ENCODE measurements around the gene MAG. TPM values are rescaled to one million over a fixed set of nuclear protein-coding genes. Genes with fewer than 3 reads are reported as not detected.

MAG gene
- total RNA-seq, 2 donors from 2014 or later = not detected

DNA sequence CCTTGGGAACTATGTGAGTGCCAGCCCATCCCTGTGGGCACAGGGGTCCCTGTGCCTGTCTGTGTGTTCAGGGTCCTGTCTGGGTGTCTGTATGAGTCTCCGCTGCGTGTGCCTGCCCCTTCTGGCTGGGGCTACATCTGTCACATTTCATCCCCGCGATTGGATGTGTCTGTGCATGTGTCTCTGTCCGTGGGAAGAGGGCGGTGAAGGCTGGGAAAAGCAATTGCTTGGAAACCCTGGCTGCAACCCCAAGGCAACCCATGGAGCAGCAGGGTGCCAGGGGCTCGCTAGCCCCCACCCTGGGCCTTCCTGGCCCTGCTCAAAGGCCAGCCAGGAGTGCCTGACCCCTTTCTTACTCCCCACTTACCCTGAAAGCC is 1.4 kb downstream of the MAG start:
- H3K36me3 ChIP-seq (ENCODE audit: control insufficient read depth, insufficient read depth, low read length) = no peaks in the 10 kb centered on the region
- H3K9me3 ChIP-seq (ENCODE audit: control insufficient read depth, low read length) = no peaks in the 10 kb centered on the region
- Mint-ChIP-seq H3K27ac (no peak overlapping the region), H3K36me3 (ENCODE audit: low read depth) (no peaks in the 10 kb centered on the region), H3K9me3 (no peaks in the 10 kb centered on the region), H3K4me1 (peaks cover 3% of the 10 kb centered on the region), H3K27me3 (ENCODE audit: insufficient read depth) (peaks cover 8% of the 10 kb centered on the region), H3K4me3 (no peak overlapping the region)
- no peak overlapping the region for H3K4me3 ChIP-seq (ENCODE audit: low read length)
- peaks cover 5% of the 10 kb centered on the region for H3K4me1 ChIP-seq (ENCODE audit: control insufficient read depth, insufficient read depth, low read length)
- WGBS, 2 experiments (ENCODE audit: insufficient coverage in 1 of 2, insufficient read length in 1 of 2) = 81 to 83% methylated on average over 2 to 7 of the region's 7 CpGs
- H3K27ac ChIP-seq (ENCODE audit: low read depth, low read length) = no peak overlapping the region
- H3K27me3 ChIP-seq (ENCODE audit: control insufficient read depth, insufficient read depth, low read length, poor library complexity, severe bottlenecking) = no peaks in the 10 kb centered on the region
- peak; percentile 59 for DNase-seq
- no peak overlapping the region for H3K9ac ChIP-seq (ENCODE audit: extremely low read depth, low read length, poor library complexity, severe bottlenecking)
- TF ChIP-seq, protein P1, sequence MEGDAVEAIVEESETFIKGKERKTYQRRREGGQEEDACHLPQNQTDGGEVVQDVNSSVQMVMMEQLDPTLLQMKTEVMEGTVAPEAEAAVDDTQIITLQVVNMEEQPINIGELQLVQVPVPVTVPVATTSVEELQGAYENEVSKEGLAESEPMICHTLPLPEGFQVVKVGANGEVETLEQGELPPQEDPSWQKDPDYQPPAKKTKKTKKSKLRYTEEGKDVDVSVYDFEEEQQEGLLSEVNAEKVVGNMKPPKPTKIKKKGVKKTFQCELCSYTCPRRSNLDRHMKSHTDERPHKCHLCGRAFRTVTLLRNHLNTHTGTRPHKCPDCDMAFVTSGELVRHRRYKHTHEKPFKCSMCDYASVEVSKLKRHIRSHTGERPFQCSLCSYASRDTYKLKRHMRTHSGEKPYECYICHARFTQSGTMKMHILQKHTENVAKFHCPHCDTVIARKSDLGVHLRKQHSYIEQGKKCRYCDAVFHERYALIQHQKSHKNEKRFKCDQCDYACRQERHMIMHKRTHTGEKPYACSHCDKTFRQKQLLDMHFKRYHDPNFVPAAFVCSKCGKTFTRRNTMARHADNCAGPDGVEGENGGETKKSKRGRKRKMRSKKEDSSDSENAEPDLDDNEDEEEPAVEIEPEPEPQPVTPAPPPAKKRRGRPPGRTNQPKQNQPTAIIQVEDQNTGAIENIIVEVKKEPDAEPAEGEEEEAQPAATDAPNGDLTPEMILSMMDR (conservative IDR thresholded peaks at IDR 0.05) = no peak

GRCh38 chr19:35293808-35294207 is 1.8 kb downstream of the MAG start:
- no peak overlapping the region for H3K4me3 ChIP-seq (ENCODE audit: low read length)
- no peak overlapping the region for H3K27ac ChIP-seq (ENCODE audit: low read depth, low read length)
- DNase-seq = peak; percentile 76
- peaks cover 5% of the 10 kb centered on the region for H3K4me1 ChIP-seq (ENCODE audit: control insufficient read depth, insufficient read depth, low read length)
- Mint-ChIP-seq H3K27ac (no peak overlapping the region), H3K4me1 (peaks cover 3% of the 10 kb centered on the region), H3K4me3 (no peak overlapping the region), H3K9me3 (no peaks in the 10 kb centered on the region), H3K36me3 (ENCODE audit: low read depth) (no peaks in the 10 kb centered on the region), H3K27me3 (ENCODE audit: insufficient read depth) (peaks cover 8% of the 10 kb centered on the region)
- TF ChIP-seq, protein P1 (conservative IDR thresholded peaks at IDR 0.05) = no peak
- no peaks in the 10 kb centered on the region for H3K27me3 ChIP-seq (ENCODE audit: control insufficient read depth, insufficient read depth, low read length, poor library complexity, severe bottlenecking)
- WGBS, 2 experiments (ENCODE audit: insufficient coverage in 1 of 2, insufficient read length in 1 of 2) = 77 to 79% methylated on average over 4 to 17 of the region's 17 CpGs
- H3K36me3 ChIP-seq (ENCODE audit: control insufficient read depth, insufficient read depth, low read length) = no peaks in the 10 kb centered on the region
- no peak overlapping the region for H3K9ac ChIP-seq (ENCODE audit: extremely low read depth, low read length, poor library complexity, severe bottlenecking)
- no peaks in the 10 kb centered on the region for H3K9me3 ChIP-seq (ENCODE audit: control insufficient read depth, low read length)

DNA sequence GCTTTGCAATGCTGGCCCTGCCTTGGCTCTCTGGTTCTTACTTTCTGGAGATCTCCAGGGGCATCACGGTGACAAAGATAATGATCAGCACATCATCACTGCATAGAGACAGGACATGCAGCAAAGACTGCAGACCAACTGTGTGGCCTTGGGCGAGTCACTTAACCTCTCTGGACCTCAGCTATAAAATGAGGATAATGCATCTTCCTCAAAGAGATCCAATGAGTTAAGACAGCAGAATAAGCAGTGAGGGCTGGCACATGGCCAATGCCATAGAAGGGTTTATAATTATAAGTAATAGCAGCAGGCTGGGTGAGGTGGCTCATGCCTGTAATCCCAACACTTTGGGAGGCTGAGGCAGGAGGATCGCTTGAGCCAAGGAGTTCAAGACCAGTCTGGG is 2.4 kb downstream of the MAG start:
- peaks cover 5% of the 10 kb centered on the region for H3K4me1 ChIP-seq (ENCODE audit: control insufficient read depth, insufficient read depth, low read length)
- peaks cover 3% of the 10 kb centered on the region for H3K4me1 Mint-ChIP-seq
- H3K27me3 Mint-ChIP-seq (ENCODE audit: insufficient read depth) = peaks cover 8% of the 10 kb centered on the region
- WGBS, 2 experiments (ENCODE audit: insufficient coverage in 1 of 2, insufficient read length in 1 of 2) = 67 to 90% methylated on average over 2 to 3 of the region's 3 CpGs
- no peaks in the 10 kb centered on the region for H3K36me3 ChIP-seq (ENCODE audit: control insufficient read depth, insufficient read depth, low read length)
- no peaks in the 10 kb centered on the region for H3K9me3 Mint-ChIP-seq
- TF ChIP-seq, protein P1 (conservative IDR thresholded peaks at IDR 0.05) = no peak
- no peak overlapping the region for H3K27ac ChIP-seq (ENCODE audit: low read depth, low read length)
- no peaks in the 10 kb centered on the region for H3K36me3 Mint-ChIP-seq (ENCODE audit: low read depth)
- H3K27me3 ChIP-seq (ENCODE audit: control insufficient read depth, insufficient read depth, low read length, poor library complexity, severe bottlenecking) = no peaks in the 10 kb centered on the region
- no peak for DNase-seq
- H3K4me3 ChIP-seq (ENCODE audit: low read length) = no peak overlapping the region
- no peak overlapping the region for H3K27ac Mint-ChIP-seq
- H3K9ac ChIP-seq (ENCODE audit: extremely low read depth, low read length, poor library complexity, severe bottlenecking) = no peak overlapping the region
- no peak overlapping the region for H3K4me3 Mint-ChIP-seq
- H3K9me3 ChIP-seq (ENCODE audit: control insufficient read depth, low read length) = no peaks in the 10 kb centered on the region

Data from endodermal cell (in vitro differentiated cells).